SK-N-SH treated with all-trans-retinoic acid at 6 μM for 48 hours (cell line): ENCODE results near the gene CYP19A1.

Experiments
- ZFP30 ChIP-seq: fragments of 450-650 bp; formaldehyde crosslinking; IDR thresholded peaks from 2 replicates; pipeline ENCODE4 v1.5.0; 2022; ENCODE audit warnings: mild to moderate bottlenecking, moderate library complexity
- TF ChIP-seq, protein P1 (sequence below): fragments of 250-450 bp; sonication (Bioruptor Pico); IDR thresholded peaks from 2 replicates; pipeline ENCODE4 v1.5.0; 2020; ENCODE audit warnings: mild to moderate bottlenecking, moderate library complexity
- TF ChIP-seq, protein P2 (sequence below): fragments of 250-450 bp; sonication (Bioruptor Pico); IDR thresholded peaks from 2 replicates; pipeline ENCODE4 v1.8.0; 2020; ENCODE audit warnings: mild to moderate bottlenecking, moderate library complexity, borderline replicate concordance

DNA sequence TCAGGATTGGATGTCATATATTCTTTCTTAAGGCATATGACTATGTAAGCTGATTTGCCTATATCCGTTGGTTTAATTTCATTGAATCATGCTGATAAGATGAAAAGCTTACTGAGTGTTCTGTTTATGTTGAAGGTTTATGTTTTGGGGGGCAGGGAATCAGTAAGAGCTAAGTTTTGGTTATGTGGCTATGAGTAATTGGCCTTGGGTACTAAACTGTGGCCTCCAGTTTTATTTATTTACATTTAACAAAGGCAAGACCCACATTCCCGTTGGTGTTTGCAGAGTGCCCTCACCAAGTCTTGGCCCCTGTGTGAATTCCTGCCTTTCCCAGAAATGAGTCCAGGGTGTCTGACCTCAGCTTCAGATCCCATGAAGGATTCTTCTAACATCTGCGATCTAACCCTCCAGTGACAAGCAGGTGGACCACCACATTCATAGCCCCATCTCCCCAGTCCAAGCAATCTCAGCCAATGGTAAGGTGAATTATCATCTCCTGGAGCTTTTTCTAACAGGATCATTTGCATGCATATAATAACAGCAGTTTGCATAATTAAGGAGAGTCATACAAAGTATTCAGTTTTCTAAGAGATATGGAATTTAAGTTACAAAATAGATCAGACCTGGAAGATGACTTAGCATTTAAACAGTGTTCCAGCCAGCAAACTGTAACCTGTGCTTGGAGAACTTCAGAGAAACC is 30.5 kb upstream of the CYP19A1 start:
- TF ChIP-seq, protein P1, sequence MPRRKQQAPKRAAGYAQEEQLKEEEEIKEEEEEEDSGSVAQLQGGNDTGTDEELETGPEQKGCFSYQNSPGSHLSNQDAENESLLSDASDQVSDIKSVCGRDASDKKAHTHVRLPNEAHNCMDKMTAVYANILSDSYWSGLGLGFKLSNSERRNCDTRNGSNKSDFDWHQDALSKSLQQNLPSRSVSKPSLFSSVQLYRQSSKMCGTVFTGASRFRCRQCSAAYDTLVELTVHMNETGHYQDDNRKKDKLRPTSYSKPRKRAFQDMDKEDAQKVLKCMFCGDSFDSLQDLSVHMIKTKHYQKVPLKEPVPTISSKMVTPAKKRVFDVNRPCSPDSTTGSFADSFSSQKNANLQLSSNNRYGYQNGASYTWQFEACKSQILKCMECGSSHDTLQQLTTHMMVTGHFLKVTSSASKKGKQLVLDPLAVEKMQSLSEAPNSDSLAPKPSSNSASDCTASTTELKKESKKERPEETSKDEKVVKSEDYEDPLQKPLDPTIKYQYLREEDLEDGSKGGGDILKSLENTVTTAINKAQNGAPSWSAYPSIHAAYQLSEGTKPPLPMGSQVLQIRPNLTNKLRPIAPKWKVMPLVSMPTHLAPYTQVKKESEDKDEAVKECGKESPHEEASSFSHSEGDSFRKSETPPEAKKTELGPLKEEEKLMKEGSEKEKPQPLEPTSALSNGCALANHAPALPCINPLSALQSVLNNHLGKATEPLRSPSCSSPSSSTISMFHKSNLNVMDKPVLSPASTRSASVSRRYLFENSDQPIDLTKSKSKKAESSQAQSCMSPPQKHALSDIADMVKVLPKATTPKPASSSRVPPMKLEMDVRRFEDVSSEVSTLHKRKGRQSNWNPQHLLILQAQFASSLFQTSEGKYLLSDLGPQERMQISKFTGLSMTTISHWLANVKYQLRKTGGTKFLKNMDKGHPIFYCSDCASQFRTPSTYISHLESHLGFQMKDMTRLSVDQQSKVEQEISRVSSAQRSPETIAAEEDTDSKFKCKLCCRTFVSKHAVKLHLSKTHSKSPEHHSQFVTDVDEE (CRISPR knock-in tag), result no peak
- TF ChIP-seq ZFP30 (CRISPR knock-in tag), result no peak
- TF ChIP-seq, protein P2, sequence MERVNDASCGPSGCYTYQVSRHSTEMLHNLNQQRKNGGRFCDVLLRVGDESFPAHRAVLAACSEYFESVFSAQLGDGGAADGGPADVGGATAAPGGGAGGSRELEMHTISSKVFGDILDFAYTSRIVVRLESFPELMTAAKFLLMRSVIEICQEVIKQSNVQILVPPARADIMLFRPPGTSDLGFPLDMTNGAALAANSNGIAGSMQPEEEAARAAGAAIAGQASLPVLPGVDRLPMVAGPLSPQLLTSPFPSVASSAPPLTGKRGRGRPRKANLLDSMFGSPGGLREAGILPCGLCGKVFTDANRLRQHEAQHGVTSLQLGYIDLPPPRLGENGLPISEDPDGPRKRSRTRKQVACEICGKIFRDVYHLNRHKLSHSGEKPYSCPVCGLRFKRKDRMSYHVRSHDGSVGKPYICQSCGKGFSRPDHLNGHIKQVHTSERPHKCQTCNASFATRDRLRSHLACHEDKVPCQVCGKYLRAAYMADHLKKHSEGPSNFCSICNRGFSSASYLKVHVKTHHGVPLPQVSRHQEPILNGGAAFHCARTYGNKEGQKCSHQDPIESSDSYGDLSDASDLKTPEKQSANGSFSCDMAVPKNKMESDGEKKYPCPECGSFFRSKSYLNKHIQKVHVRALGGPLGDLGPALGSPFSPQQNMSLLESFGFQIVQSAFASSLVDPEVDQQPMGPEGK (CRISPR knock-in tag), result no peak
